Kidney epithelial cell (primary cell): ENCODE measurements around the gene SLC32A1. TPM values are rescaled to one million over a fixed set of nuclear protein-coding genes. Genes with fewer than 3 reads are reported as not detected.

Source experiments
- DNase-seq: peaks from one replicate; pipeline ENCODE4 v3.0.0-alpha.2; 2010; ENCODE audit warnings: low read depth
- H3K27me3 ChIP-seq: 2 replicates; pipeline ENCODE4 v1.6.0; 2011; ENCODE audit warnings: low read length; ENCODE audit not compliant: control insufficient read depth, insufficient read depth
- H3K36me3 ChIP-seq: 2 replicates; pipeline ENCODE4 v1.5.1; 2011; ENCODE audit warnings: low read length; ENCODE audit not compliant: control insufficient read depth, insufficient read depth
- H3K4me3 ChIP-seq: 2 replicates; pipeline ENCODE4 v1.5.1; 2011; ENCODE audit warnings: low read depth, mild to moderate bottlenecking, control low read depth, low read length
- total RNA-seq: library from RNA; depleted of rRNA; stranded (reverse); fragments of >200 nt; gene quantifications from 2 replicates; pipeline ENCODE4 v1.2.3, GENCODE V29; 2015
- TF ChIP-seq, protein P1 (sequence below): IDR thresholded peaks from 2 replicates; pipeline ENCODE4 v1.5.1; 2011; ENCODE audit warnings: mild to moderate bottlenecking, moderate library complexity, low read length, control low read depth, inconsistent platforms; ENCODE audit not compliant: insufficient read depth, poor library complexity, severe bottlenecking

The SLC32A1 gene
- total RNA-seq, 1 donor from 2014 or later: not detected

DNA sequence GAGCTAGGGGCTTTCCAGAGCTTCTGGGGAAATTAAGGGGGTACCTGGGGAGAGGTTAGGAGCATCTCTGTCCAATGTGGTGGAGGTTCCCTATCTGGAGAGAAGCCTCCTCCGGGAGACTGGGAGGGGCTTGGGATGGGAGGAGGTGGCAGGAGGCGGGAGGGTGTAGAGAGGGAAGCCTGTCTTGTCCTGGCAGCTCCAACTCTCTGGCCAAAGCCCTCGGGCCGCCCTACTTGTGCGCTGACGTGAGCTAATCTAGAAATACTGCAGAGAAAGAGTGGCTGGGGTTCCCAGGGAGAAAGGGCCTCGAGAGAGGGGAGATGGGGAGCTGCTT lies 1.6 kb upstream of the SLC32A1 start:
- Histone ChIP-seq H3K36me3 (no peaks in the 10 kb centered on the region), H3K4me3 (no peak overlapping the region), H3K27me3 (peaks cover 85% of the 10 kb centered on the region)
- DNase-seq: no peak
- TF ChIP-seq, protein P1, sequence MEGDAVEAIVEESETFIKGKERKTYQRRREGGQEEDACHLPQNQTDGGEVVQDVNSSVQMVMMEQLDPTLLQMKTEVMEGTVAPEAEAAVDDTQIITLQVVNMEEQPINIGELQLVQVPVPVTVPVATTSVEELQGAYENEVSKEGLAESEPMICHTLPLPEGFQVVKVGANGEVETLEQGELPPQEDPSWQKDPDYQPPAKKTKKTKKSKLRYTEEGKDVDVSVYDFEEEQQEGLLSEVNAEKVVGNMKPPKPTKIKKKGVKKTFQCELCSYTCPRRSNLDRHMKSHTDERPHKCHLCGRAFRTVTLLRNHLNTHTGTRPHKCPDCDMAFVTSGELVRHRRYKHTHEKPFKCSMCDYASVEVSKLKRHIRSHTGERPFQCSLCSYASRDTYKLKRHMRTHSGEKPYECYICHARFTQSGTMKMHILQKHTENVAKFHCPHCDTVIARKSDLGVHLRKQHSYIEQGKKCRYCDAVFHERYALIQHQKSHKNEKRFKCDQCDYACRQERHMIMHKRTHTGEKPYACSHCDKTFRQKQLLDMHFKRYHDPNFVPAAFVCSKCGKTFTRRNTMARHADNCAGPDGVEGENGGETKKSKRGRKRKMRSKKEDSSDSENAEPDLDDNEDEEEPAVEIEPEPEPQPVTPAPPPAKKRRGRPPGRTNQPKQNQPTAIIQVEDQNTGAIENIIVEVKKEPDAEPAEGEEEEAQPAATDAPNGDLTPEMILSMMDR: no peak

DNA sequence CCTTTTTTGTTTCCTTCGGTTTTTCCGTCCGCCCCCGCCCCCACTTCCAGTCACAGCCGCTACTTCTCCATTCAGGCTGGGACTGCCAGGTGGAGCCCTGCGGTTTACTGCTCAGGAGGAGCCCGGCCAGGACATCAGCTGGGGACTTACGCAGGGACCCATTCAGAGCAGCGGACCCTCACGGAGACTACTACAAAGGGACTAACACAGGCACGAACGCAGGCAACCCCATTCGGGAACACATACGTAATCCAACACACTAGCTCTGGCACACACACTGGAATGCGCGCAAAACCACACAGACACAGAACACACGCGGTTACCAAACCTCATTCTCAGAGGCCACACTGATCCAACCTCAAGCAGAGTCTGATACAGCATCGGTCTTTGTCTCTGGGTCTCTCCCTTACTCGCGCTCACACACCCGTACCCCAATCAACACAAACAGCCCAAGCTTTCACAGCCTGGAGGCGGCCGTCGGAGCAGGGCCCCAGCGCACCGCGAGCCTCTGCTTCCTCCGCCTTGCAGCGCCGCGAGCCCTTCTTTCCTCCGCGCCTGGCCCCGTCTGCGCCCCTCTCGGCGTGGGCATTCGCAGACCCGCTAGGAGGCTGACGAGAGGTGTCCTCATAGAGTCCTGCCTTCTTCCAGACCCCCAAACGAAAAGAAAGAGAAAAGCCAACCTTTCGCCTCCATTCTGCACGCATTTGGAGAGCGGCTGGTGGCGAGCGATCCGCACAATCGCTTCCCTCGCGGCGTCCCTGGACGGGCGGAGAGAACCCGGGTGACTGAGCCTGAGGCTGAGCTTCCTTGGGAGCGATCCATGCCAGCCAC lies 1.1 kb upstream of the SLC32A1 start:
- H3K36me3 ChIP-seq: no peaks in the 10 kb centered on the region
- TF ChIP-seq, protein P1: no peak
- peaks cover 87% of the 10 kb centered on the region for H3K27me3 ChIP-seq
- no peak for DNase-seq
- no peak overlapping the region for H3K4me3 ChIP-seq

- peaks cover 96% of the 10 kb centered on the region for H3K27me3 ChIP-seq
- TF ChIP-seq, protein P1: no peak
- no peak overlapping the region for H3K4me3 ChIP-seq
- DNase-seq: no peak
- no peaks in the 10 kb centered on the region for H3K36me3 ChIP-seq
Measured at GRCh38 chr20:38724626-38725147, 401 bp downstream of the SLC32A1 start.

GRCh38 chr20:38725148-38725901 lies 1.0 kb downstream of the SLC32A1 start:
- no peak for DNase-seq
- TF ChIP-seq, protein P1: no peak
- no peak overlapping the region for H3K4me3 ChIP-seq

DNA sequence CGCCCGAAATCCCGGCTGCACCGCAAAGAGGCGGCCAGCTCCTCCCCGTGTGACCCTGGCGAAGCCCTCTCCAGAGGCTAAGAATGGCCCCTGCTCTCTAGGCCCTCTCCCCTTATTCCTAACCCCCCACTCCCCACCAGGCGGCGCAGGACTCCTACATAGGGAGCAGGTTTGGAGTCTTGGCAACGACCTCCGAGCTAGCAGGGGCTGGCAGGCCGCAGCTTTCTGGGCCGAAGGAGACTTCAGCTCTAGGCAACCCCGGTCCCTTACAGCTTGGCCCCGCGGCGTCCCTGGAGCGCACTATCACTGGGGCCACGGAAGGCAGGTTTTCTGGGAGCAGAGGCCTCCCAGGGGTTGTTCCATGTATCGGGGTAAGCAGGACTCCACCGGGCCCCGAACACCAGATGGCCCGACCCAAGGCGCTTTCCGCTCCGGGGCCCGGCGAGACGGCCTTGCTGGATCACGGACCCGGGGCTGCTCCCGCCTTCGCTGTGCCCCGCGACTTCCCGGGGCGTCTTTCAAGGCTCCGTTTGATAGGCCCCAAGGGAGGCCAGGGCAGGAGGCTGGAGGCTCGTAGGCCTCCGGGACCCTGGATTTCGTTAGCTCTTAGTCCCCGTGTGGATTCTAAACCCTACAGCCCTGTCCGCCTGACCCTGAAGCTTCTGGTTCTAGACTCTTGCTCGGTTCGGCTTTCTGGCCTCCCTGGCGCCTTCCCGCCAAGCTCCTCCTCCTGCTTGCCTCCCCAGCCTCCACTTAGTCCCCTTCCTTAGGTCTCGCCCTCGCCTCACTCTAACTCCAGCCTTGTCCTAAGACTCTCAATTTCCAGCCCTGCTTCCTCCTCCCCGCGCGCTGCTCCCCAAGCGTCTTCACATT lies 1.9 kb downstream of the SLC32A1 start:
- TF ChIP-seq, protein P1: peak; percentile 47
- no peak for DNase-seq
- Histone ChIP-seq H3K27me3 (peaks cover 96% of the 10 kb centered on the region), H3K4me3 (no peak overlapping the region), H3K36me3 (no peaks in the 10 kb centered on the region)

More at GRCh38 chr20:38725148-38725901, 1.0 kb downstream of the SLC32A1 start:
- no peaks in the 10 kb centered on the region for H3K36me3 ChIP-seq
- H3K27me3 ChIP-seq: peaks cover 96% of the 10 kb centered on the region
